Hematopoietic multipotent progenitor cell treated with erythropoietin and hydrocortisone succinate and interleukin-3 and kit ligand, for 4 days (in vitro differentiated cells): ENCODE data around the gene CYB5RL.
"Not testable (repeated sequence)": the region's sequence is repeated elsewhere in the genome, so short reads cannot be mapped to it uniquely, and the experiment has no call there.

Experiments used
- DNase-seq: peaks from one replicate; pipeline ENCODE4 v3.0.0-alpha.2; 2015

CYB5RL gene

DNA sequence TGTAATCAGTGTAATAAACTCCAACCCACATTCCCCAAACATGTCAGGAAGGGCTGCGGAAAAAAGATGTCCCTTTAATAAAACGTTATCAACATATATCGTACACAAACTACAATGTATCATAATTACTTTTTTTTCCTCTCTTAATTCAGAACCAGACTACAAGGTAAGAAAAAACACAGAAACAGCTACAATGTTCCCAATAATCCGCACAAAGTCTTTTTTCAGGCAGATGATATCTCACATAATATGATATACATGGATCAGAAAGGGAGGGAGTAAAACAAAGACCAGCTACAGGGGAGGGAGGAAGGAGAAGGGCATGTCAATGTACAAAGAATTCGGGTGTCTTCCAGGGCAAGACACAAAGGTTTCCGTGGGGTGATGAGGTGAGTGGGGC, 25.5 kb upstream of the CYB5RL start:
- DNase-seq: no peak

DNA sequence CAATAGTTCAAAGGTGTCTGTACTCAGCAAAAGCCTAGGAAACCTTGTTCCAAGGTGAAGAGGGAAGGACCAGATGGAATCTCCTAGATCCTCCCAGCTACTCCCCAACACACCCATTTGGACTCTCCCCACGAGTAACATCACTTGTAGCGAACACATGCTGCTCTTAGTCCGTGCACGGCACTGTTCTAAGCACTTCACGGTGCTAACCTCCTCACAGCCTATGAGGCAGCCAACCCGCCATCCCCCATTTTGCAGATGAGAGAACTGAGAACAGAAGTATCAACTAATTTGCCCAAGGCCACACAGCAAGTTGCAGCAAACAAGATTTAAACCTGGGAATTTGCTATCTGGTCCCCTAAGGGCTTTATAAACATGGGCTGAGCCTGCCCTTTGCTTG, 24.4 kb upstream of the CYB5RL start:
- no peak for DNase-seq

DNA sequence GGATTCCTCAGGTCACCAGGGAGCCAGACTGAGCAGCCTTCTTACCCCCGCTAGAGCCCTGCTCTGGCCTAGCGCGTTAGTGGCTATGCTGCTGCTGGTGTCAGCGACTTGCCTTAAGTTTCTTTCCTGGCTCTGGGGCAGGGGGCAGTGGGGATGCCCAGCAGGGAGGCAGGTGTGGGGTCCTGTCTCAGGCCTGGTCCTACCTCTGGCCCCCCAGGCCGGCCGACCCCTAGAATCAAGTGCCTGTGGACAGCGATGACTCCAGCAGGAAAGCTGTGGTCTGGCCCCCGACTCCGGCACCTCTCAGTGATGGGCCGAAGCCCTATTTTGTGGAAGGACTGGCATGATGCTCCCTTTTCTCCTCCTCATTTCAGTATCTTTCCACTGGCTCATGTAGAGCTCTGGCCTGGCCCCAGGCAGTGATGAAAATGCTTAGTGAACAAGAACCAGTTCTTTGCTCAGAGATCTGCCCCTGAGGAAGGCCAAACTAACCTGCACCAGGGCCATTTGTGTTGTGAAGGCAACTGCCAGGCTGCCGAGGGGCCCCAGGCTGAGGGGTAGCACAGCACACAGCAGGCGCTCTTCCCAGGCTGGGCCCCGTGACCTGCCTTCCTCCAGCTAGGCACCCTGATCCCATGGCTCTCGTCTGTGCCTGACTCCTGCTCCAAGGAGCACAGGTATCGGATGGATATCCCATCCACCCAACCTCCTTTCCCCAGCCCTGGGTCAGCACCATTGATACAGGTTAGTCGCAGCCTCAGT, 23.8 kb upstream of the CYB5RL start:
- DNase-seq: no peak

DNA sequence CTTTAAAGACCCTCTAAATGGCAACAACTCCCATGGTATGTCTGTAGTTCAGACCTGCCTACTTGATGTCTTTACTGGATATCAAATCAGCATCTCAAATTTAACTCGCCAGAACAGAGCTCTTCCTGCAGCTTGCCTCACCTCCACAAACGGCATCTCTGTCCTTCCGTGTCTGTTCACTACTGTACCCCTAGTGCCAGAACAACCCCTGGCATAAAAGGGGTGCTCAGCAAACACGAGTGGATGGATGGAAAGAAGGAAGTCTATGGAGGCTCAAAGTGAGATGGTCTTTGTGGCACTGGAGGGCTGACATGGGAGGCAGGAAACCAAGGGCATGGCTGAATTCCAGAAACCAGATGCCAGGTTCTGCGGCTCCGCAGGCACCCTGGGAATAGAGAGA, 22.9 kb upstream of the CYB5RL start:
- DNase-seq: no peak

DNA sequence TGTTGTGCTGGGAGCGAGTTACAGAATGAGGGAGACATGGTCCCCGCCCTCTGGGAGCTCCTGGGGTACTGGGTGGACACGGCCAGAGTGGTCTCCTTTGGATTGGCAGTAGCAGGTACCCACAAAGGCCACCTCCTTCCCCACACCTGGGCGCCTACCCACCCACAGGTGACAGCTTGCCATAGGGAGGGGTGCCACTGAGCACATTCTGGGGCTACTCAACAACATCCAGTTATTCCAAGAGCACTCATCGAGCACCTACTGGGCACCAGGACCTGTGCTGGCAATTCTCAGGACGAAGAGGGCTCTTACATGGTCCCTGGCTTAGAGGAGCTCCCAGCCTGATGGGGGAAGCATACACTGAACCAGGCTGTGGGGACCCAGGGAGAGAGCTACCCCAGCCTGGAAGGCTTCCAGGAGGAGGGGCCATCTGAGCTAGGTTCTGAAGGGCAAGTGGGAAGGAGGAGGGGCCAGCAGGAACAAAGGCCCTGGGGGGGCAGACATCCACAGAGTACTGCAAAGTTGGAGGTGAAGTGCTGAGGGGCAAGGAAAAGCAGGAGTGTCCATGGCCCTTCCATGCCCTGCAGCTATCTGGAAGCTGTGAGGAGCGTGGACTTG, 22.1 kb upstream of the CYB5RL start:
- peak; percentile 51 for DNase-seq

DNA sequence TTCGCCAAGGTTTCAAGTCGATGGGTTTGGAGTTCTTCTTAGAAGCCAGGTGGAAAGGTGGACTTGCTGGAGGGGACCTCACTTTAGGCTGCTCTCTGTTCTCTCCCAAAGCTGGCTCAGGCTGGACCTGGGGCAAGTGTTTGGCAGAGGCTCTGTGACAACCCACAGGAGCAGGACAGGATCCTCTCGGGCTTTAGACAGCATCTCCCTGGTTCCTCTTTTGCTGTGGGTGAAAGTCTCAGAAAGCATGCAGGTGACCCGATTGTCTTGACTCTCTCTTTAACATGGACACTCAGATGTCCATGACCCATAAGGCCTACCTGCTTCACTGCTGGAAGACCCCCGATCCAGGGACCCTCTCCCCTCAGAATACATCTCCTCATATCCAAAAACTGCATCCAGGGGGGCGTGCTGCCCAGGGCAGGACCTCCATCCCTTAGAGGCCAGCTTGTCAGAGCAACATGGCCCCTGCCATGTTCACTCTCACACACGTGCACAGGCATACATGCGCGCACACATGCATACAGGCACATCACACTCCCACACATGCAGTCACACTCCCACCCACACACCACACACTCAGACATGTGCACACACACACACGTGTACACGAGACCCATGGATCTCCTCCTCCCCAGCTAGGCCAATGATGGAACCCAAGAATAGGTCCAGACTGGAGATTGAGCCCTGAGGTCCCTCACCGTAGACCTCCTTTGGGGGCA, 21.4 kb upstream of the CYB5RL start:
- no peak for DNase-seq

DNA sequence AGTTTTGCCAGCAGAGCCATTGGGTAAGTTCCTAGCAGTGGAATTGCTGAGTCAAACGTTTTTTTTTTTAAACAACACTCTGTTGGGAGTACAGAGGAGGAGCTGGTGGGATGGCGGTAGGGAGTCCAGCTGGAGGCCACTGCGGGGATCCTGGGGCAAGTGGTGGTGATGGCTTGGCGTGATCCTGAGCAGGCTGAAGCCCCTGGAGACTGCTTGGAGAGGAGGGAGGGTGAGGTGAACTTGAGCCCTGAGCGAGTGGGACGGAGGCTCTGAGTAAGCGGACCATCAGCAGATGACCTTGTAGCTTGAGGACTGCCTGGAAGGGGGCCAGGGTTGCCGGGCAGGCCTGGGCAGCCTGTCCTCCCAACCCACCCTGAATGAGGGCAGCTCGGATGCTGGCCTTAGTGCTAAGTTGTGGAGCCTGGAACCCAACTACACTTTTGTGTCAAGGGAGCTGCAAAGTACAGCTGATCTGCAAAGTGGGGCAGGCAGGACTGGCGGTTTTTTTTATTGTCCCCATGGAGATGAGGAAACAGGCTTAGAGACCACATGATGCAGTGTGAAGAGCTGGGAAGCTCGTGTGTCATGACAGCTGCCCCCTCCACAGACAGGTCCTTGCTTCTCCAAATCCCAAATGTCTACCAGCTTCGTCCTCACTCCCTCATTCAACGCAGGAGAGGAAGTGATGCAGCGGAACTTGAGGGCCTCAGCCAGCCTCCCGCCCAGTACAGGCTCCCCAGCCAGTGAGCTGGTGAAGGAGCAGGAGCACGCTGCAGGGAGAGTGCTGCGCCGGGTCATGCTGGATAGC, 20.4 kb upstream of the CYB5RL start:
- DNase-seq: peak; percentile 49

DNA sequence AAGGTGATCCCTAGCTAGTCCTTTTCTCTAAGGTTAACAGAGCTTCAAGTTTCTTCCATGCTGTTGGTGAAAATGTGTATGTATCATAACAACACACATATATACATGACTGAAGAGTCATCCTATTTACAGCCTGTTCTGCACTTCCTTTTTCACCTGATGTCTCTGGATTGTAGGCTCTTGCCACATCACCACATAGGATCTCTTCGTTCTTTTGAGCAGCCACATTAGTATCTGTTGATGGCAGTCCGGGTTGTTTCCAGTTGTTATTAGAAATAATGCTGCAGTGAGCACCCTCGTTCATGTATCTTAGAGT, 19.8 kb upstream of the CYB5RL start:
- no peak for DNase-seq

DNA sequence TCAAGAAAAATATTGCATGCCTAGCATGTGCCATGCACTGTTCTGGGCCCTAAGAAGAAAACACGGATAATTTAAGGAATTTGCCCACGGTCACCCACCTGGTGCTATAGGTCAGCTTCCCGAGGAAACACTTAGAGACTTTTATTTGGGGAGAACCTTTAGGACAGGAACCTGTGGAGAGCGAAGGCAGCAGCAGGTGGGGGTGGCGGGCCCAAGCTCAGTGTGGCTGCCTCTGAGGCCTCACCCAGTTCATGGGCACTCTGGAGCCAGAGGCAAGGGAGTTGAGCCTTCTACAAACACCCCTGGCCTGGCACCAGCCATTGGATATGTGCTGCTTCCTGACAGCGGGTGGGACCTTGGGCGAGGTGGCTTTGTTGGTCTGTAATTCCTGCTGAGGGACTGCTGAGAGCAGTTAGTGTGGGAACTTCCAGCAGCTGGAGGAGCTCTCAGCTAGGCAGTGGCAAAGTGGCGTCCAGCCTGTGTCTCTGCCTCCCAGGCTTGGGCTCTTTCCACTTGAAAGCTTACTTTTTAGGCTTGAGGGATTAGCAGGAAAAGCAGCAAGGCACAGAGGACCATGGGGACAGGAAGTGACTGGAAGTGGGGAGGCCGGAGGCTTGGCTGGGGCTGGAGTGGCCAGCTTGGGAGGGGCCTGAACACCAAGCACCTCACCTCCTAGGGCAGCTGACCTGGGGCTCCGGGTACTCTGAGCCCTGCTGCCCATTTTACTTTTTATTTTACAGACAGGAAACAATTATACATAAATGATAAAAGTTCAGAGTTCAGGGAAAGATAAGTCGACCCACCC, 19.3 kb upstream of the CYB5RL start:
- no peak for DNase-seq

DNA sequence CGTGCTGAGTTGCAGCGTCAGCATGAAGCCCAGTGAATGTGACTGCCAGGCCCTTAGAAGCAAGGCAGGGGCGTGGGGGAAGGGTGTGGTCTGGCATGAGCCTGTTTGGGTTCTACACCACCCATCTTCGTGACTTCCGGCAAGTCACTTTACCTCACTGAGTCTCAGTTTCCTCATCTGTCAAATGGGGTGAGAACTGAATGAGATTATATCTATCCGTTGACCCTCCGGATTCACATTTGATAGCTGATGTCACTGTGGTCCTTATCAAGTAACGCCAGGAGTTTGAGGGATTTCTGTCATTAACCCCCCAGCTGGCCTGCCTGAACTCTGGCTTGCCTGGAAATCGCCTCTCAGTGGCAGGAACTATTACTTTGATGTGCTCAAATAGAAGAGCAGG, 15.7 kb upstream of the CYB5RL start:
- peak; percentile 74 for DNase-seq

DNA sequence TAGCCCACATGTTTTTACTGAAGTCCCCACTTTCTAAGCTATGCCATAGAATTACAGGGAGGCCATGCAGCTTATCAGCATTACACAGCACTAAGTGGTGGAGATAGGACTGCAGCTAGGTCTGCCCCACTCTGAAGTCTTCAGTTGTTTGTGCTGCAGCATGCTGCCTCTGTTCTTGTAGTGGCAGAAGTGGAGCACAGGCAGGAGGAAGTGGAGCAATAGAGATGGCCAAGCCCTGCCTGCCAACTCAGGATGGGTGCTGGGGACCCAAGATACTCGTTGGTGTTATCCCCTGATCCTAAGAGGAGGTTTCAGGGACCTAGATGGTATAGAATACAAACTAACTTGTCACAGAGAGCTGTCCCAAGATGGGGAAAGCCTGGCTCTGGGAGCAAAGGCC, 13.0 kb upstream of the CYB5RL start:
- DNase-seq: peak; percentile 95

DNA sequence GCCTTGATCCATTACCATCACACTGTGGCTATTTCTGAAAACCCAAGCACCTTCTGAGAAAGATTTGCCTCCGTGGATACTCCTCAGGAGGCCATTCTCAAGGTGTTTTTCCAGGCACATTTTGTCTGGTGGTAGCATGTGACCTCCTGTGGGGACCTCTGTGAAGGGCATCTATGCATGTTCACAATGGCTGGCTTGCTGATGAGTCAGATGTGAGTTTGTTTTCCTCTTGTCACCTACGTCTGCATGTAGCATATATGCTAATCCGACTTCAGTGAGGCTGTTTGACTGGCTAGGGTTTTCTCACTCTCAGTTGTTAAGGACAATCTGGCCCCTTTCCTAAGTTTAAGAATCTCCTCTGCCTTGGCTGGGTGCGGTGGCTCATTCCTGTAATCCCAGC, 8.1 kb upstream of the CYB5RL start:
- not testable (repeated sequence) for DNase-seq

DNA sequence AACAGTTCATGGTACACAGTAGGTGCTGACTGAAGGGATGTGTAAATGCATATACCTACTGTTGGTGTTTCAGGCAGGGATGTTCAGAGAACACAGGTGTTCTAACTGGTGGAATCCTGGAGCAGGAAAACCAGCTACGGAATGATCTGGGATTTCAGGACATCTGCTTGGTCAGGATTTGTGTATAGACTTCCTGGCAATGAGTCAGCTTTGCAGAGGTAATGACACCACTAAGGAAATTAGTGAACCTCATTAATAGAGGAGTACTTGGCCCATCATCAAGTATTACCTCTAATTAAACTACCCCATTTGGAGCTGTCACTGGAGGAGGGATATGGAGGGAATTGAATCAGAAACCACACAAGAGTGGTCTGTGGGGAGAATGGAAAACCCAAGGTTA, 7.5 kb upstream of the CYB5RL start:
- DNase-seq: no peak

DNA sequence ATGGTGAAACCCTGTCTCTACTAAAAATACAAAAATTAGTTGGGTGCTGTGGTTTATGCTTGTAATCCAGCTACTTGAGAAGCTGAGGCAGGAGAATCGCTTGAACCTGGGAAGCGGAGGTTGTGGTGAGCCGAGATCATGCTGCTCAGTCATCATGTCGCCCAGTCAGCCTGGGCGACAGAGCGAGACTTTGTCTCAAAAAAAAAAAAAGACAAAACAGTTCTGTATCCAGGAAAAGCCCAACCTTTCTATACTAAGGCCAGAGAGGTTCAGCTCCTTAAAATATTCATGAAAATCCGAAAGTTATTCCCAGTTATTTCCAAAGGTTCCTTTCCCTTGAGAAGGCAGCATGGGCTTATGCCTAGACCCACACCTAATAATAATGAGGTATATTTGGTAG, 4.4 kb upstream of the CYB5RL start:
- DNase-seq: no peak

DNA sequence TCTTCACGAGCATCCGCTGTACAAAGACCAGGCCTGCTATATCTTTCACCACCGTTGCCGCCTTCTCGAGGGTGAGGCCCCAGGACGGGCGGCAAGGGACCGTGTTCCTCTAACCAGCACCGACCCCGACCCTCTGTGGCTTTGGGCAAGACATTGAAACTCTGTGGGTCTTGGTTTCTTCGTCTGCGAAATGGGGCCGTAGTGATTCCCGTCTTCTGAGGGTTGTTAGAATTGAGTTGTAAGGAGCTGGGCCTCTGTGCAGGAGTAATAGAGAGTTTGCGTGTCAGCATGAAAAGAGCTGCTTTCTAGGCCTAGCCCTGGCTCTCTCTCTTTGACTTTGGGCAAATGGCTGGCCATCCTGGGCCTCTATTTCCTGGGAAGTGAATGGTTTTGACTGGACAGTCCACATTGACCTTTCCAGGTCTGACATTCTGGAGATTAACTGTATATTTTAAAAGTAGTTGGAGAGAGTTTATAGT, 728 bp upstream of the CYB5RL start:
- DNase-seq: peak; percentile 42

DNA sequence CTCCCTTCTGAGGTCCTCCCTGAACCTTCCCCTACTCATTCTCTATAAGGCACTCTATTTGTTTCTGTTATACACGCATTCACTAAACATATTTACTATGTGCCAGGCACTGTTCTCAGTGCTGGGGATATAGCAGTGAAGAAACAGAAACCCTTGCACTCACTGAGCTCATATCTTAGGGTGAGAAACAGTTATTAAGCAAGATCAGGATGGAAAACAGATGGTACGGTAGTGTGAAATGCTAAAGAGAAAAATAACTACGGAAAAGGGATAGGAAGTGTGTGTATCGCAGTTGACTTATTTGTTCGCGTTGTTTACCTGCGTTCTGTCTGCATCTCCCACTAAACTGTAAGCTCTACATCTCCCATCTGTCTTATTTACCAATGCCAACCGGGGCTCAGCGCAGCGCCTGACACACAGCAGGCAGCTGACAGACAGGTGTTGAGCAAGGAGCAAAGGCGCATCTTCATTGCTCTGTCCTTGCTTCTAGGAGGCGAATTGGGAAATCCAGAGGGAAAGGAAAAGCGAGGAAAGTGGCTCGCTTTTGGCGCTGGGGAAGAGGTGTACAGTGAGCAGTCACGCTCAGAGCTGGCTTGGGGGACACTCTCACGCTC, 572 bp downstream of the CYB5RL start:
- no peak for DNase-seq

DNA sequence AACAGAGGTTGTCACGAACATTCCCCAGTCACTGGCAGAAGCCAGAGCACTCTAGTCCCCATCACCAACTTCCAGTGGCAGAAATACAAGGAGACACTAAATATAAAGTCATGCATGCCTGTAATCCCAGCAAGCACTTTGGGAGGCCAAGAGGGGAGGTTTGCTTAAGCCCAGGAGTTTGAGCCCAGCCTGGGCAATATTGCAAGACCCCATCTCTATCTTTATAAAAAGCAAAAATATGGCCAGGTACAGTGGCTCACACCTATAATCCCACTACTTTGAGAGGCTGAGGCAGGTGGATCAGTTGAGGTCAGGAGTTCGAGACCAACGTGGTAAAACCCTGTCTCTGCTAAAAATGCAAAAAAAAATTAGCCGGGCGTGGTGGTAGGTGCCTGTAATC, 6.4 kb downstream of the CYB5RL start:
- DNase-seq: no peak

DNA sequence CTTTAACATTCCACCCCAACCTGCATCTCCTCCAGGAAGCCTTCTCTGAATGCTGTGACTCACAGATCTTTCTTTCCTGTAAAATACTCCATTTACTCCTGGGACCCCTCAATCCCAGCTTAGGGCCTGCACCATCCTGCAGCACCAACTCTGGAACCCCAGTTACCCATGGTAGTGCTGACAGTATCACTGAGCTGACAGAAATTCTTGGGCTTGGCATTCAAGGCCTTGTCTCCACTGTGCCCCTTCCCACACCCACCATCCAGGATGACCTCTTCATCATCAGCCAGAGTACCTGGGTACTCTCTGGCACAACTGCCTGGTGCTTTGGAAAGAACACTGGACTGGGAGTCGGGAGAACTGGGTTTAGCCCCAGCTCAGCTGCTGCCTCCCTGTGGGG, 8.3 kb downstream of the CYB5RL start:
- DNase-seq: no peak

DNA sequence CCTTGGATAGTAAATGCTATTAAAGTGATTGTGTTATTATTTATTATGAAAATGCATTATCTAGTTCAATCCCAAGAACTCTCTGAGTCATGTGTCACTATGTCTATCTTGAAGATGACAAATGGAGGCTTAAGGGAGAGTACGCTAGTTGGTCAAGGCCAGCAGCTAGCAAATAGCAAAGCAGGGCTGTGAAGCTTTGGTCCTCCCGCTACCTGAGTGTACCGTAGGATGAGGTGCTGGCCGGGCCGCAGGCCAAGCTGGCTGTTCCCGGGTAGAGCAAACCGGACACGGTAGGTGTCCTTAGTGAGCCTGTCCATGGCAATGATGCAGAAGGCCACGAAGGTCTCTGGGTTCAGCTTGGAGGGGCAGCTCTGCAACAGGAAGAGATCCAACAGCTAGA, 9.3 kb downstream of the CYB5RL start:
- no peak for DNase-seq

DNA sequence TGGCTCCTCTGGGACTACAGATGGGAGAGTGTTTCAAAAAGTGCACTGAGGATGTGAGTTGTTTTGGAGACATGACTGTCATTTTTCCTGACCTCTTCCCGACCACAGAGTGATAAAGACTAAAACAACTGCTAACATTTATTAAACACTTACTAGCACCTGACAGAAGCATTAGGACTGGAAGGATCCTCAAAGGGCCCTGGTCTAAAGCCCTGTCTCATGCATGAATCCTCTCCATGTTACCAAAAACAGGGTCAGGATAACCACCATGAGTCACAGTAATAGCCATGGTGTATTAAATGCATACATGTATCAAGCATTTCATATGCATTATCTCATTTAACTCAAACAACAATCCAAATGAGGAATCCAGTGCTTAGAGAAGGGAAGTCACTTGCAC, 11.5 kb downstream of the CYB5RL start:
- no peak for DNase-seq

DNA sequence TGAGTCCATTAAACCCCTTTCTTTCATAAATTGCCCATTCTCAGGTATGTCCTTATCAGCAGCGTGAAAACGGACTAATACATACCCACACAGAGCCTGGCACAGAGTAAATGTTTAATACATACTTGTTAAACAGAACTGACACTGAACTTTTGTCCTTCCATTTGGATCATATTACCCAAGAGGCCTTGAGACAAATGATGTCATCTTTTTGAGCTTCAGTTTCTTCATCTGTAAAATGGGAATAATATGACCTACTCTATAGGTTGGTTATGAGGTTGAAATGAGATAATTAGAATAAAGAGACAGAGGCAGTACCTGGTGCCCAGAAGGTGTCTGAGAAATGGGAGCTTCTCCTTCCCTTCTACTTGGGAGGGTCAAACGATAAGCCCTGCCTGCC, 13.8 kb downstream of the CYB5RL start:
- no peak for DNase-seq

DNA sequence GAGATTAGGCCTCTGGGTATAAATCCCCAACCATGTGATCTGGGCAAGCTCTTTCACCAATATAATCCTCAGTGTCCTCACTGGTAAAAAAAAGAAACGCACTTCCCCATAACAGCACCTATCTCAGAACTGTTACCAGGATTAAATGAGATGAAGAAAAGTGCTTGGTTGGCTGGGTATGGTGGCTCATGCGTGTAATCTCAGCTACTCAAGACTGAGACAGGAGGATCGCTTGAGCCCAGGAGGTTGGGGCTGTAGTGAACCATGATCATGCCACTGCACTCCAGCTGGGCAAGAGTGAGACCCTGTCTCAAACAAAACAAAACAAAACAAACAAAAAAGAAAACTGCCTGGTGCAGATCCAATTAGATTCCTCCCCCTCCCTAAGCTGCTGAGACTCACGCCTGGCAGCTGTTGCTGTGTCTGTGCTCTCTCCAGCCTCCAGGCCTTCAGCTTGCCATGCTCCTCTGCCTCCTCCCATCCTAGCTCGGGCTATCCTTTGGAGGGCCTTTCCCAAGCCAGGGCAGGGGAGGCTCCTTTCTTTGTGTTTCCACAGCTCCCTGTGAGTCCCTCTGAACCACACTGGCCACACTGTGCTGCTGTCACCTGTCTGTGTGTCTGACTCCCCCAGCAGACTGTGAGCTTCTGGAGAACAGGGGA, 19.0 kb downstream of the CYB5RL start:
- DNase-seq: no peak
